Kidney capillary endothelial cell (primary cell): Measurements from ENCODE around the gene PCDH9.

Experiments
- DNase-seq: peaks from one replicate; pipeline ENCODE4 v3.0.0-alpha.2; 2018; ENCODE audit warnings: low spot score

Gene PCDH9

DNA sequence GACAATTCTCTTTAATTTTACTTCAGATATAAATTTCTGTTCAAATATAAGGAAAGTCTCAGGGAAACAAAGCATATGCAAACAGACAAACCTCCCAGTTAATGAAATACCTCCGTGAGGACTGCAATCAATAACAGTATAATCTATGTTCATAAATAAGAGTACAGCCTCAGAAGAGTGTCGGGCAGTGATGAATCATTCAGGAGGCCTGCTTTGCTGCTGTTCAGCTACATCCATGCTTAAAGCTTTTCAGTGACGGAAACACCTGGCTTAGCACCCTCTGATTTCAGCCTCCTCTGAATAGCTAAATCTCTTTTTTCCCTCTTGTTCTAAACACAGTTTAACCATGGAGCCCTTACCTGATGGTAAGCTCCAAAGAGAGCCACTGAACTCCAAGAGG is 69.0 kb downstream of the PCDH9 start:
- no peak for DNase-seq

GRCh38 chr13:67158903-67159302 is 71.2 kb downstream of the PCDH9 start:
- no peak for DNase-seq

DNA sequence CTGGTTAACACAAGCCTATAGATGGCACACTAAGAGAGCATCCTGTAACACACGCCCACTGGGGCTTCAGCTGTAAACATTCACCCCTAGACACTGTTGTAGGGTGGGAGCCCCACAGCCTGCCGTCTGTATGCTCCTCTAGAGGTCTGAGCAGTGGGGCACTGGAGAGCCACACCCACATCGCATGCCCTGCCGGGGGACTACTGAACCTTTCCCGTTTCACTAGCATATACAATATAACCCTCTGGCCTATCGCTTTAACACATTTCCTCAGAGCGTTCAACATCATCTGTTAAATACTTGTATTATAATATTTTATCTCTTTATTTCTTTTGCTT is 73.4 kb downstream of the PCDH9 start:
- DNase-seq: no peak

- DNase-seq: no peak
Observed at GRCh38 chr13:67155898-67156722, 74.0 kb downstream of the PCDH9 start.

DNA sequence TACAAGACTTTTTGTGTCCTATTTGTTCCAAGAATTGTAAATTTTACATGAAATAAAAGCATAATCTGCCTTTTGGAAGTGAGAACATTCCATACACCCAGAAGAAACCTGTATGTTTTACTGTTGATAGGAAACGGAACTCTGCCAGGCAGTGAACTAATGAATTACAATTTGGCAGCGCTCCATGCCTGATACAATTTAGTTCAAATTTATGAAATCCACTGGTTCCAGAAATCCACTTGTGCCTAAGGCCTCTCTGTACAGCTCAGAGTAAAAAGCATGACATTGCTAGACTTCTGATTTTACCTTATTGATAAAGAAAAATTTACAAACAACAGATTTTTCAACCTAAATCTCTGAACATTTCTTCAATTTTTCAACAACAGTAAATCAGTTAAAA is 78.1 kb downstream of the PCDH9 start:
- DNase-seq: no peak

DNA sequence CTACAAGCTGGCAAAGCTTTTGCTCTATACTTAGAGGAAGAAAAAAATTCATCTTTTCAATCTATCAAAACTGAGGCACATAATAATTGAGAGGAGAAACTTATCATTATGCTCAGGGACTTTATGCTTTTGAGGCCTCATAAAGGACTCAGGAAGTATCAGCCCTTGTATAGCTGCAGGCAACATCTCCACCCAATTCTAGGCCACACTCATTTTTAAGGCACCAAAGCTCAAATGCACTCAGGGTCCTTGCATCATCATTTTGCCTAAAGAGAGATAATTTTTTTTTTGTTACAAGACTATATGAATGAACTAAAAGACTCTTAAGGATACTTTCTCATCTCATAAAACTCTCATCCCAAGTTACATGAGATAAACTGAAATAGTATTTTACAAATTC is 78.5 kb downstream of the PCDH9 start:
- no peak for DNase-seq

DNA sequence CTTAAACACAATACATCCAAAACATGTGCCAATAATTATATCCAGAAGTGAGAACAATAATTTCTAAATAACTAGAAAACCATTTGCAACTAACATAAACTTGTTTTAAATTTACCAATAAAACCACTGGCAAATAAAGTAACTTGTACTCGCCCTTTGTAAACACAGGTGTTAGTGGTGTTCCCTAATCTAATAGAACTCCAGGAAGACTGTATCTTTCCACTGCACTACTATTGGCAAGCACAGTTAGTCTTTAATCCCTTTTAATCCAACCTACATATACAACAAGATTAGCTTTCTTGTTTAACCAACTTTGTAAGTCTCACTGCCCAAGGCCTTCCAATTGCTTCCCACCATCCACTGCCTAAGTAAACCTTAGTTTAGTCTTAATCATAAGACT is 79.5 kb downstream of the PCDH9 start:
- DNase-seq: no peak

DNA sequence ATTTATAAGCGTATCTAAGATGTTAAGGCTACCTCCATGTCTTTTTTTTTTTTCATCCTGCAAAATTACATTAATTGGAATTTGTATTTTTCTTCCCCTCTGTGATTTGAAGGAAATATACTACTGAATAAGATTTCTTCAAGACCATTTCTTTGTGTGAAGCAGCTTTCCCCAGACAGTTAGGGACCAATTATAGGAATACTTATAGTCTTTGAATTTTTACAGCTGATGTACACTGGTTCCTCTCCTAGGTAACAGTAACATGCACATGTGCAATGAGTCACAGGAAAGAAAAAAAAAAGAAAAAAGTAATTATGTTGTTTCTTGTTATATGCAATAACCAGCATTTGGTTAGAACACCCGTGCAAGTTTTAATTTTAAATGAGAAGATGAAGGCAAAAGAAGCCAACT is 82.0 kb downstream of the PCDH9 start:
- DNase-seq: peak; percentile 51

DNA sequence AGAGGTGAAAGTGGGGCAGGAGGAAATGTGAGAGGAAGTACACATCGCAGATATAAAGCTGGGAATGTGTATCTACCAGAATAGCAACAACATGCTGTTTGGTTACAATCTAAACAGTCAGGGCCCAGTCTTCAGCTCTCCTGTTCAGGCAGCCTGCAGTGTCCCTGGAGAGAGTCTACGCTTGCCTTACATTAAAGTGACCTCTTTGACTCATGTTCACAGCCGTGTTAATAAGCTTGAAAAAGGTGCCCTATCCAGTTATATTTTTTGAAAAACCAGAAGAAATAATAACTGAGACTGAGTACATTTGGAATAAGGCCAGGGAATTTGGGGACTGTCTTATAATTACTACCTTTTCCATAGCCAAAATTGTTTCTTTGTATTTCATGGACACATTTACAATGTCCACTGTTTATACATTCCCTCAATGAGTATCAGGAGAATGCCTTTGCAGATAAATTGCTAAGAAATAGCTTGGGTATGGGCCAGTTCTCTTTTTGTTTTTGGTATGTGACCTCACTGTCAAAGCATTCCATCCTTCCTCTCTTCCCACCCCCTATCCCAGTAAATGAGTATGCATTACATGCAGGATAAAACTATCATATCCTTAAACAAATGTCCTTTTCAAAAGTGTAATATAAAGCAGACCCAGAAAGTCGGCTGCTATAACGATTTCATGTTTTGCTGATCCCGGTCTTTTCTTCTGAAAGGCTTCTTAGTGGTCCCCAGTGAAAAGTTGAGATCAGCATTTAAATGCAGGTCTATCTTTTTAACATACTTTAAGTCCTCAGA is 82.6 kb downstream of the PCDH9 start:
- DNase-seq: peak; percentile 60

GRCh38 chr13:67146523-67147130 is 83.5 kb downstream of the PCDH9 start:
- DNase-seq: no peak

DNA sequence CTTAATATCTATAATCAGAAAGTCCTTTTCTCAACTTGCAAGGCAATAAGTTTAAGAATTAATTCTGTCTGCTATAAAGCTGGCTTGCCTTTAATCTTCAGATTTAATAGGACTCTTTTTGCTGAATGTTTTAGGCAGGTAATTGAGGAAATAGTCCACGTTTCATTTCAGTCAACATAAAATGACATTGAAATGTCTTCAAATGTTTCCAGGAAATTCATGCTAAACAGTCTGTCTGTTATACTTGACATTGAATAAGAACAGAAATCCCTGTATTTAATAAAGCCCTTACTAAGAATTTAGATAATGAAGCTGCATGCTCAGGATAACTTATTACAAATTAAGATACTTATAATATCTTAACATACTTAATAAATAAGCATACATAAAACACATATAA is 84.2 kb downstream of the PCDH9 start:
- DNase-seq: no peak

DNA sequence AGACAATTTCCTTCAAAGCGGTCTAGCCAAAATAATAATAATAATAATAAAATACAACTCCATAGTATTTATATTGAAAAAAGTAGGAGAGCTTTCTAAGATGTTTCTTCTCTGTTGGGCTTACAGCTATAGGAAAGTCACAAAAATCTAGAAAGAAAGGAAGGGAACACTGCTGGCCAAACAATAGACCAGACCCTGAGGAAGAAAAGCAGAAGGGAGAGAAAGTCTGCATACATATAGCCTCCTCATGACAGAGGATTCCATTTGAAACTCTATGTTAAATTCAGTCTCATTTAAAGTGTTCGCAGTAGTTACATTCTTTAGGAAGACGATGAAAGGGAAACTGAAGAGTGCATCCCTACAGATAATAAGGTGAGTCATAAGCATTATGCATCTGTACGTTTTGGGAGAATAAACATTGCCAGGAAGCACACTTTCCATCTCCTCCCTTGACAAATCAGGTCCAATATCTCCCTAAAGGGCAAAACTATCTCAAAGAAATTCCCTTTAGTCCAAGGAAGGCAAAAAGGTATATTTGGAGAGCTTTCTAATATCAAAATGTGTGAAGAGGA is 86.5 kb downstream of the PCDH9 start:
- no peak for DNase-seq

DNA sequence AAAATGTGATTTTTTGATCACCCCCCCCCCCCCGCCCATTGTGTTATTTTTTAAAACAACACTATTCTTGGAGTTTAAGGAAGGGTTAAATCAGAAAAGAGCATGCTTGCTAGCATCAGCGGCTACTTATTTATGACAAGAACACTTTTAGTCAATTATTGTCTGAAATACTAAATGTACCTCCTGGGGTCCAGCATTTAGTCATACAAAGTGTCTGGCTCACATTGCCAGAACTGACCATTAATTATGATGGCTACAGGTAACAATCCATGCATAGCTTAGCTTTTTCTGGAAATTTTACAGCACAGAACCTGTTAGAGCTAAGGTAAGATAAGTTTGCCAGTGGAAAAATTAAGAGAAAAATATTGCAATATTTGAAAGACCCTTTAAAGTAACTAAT is 90.1 kb downstream of the PCDH9 start:
- DNase-seq: no peak

DNA sequence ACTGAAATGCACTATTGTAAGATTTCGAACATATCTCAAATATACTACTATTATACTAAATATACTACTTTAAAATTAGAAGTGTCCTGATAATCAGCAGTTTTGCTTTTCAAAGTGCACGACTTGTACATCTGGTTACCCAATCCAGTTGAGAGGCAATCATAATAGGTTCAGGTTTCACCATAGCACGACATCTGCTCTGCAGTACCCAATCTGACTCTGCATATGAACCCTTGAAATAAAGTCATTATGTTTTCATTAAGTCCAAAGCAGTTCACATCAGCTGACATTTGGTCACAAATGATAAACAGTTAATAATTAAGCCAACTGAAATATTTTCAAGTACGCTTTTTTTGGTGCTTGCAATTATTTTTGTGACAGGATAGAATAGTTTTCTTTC is 90.6 kb downstream of the PCDH9 start:
- no peak for DNase-seq

DNA sequence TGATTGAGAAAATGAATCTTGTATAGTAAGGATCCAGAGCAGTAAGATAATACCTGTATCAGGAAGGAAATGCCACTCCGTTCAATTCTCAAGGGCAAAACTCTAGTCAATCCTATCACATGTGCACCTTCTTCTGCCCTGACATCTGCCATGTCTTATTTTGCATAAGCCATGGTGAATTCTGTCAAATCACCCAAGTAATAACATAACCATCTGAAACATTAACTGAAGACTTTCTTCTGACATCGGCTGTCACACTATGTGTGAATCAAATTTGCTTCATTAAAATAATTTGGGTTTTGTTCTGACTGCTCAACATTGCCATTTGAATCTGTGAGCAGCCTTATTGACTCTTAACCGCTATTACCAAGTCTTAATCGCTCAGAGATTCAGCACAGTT is 91.2 kb downstream of the PCDH9 start:
- DNase-seq: no peak

GRCh38 chr13:67137044-67137735 is 92.9 kb downstream of the PCDH9 start:
- DNase-seq: no peak

DNA sequence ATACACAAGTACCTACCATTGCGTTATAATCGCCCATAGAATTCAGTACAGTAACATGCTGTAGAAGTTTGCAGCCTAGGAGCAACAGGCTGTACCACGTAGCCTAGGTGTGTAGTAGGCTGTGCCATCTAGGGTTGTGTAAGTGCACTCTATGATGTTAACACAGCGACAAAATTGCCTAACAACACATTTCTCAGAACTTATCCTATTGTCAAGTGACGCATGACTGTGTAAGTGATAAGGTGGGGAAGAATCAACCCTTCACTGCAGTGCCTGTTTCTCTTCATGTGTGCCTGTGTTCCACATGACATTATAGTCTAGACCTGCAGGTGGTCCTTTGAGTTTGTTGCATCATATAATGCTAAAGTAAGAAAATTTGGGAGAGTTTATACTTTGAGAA is 94.0 kb downstream of the PCDH9 start:
- no peak for DNase-seq

GRCh38 chr13:67135356-67135755 is 94.8 kb downstream of the PCDH9 start:
- no peak for DNase-seq

DNA sequence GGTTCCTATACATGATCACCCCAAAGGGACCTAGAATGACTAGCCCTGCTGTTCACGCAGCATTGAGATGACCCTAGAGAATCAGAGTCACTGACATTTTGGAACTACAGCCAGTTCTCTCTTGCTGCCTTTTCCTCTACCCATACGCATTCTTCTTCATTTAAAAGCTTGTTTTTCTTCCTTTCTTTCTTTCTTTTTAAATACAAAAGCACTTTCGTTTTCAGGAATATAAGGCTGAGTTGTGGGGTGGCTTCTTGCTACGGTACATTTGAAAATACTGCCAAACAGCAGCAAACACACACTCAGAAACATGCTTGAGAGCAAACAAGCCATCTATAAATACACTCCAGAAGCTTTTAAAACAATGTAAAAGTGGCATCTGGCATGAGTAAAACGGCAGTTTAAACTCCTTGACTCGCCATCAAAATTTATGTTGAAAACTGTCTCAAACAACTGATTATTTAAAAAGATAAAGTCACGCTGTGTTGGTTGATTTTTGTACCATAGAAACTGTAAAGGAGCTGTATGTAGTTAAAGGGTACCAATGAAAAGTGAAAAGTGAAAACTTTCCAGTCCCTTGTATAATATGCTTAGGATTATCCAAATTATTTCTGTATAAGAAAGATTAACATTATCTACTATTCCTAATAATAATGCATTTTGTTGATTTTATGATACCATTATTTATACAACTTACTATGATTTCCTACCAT is 95.6 kb downstream of the PCDH9 start:
- DNase-seq: no peak

DNA sequence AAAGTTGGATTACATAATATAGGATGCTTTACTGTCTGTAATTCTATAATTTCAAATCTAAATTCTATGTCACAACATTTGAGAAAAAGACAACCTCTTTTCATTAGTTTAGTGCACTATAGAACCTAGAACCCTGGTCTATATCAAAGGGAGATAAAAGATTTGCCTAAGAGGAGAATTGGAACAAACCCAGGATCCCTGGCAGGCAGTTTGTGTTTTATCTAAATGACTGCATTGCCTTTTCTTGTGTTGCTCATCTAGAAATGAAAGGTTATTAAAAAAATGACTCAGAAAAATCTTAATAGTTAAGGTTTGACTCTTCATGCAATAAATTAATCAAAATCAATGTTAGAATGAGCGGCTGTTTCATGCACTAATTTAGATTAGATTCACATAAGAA is 96.7 kb downstream of the PCDH9 start:
- DNase-seq: no peak

DNA sequence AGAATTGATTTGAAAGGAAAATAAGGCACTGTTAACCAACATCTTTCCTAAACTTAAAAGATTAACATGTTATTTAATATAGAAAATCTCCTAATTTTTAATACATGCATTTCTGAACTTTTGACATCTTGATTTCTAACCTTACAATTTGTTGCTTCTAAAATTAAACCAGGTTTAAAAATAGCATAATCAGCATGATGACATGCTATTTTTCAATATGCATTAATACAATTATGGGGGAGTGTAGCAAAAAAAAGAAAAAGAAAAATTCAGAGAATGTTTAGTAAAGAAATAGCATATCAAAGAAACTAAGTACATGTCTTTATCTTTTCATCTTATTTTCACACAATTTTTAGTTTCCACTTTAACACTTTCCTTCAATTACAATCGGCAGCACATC is 98.7 kb downstream of the PCDH9 start:
- no peak for DNase-seq

- DNase-seq: no peak
Observed at GRCh38 chr13:67130444-67130843, 99.7 kb downstream of the PCDH9 start.
